Smooth muscle cell (in vitro differentiated cells): ENCODE data around the gene SLC19A1. TPM values are rescaled to one million over a fixed set of nuclear protein-coding genes. Genes with fewer than 3 reads are reported as not detected.
"Not testable (repeated sequence)": the region's sequence is repeated elsewhere in the genome, so short reads cannot be mapped to it uniquely, and the experiment has no call there.

Source experiments
- DNase-seq: peaks from one replicate; lab custom pipeline; 2025; ENCODE audit not compliant: unreplicated experiment; lab: John Stamatoyannopoulos, UW
- H2AFZ ChIP-seq: fragments of 200-600 bp; sonication (generic); 2 replicates; pipeline ENCODE4 v1.6.0; 2016; ENCODE audit warnings: antibody characterized with exemption, low read depth, mild to moderate bottlenecking
- H3F3A ChIP-seq: fragments of 200-600 bp; sonication (generic); 2 replicates; pipeline ENCODE4 v1.6.0; 2017; ENCODE audit warnings: antibody characterized with exemption, low read depth
- H3K27ac ChIP-seq: fragments of 200-600 bp; sonication (generic); 2 replicates; pipeline ENCODE4 v1.5.1; 2016; ENCODE audit warnings: low read depth, mild to moderate bottlenecking
- H3K27me3 ChIP-seq: fragments of 200-600 bp; sonication (generic); 2 replicates; pipeline ENCODE4 v1.6.1; 2016; ENCODE audit warnings: low read depth, mild to moderate bottlenecking
- H3K36me3 ChIP-seq: fragments of 200-600 bp; sonication (generic); 2 replicates; pipeline ENCODE4 v1.5.1; 2016; ENCODE audit warnings: low read depth
- H3K4me1 ChIP-seq: fragments of 200-600 bp; sonication (generic); 2 replicates; pipeline ENCODE4 v1.5.1; 2016; ENCODE audit warnings: low read depth
- H3K4me2 ChIP-seq: fragments of 200-600 bp; sonication (generic); 2 replicates; pipeline ENCODE4 v1.6.0; 2016; ENCODE audit warnings: mild to moderate bottlenecking
- H3K4me3 ChIP-seq: fragments of 200-600 bp; sonication (generic); 2 replicates; pipeline ENCODE4 v1.5.1; 2016; ENCODE audit warnings: mild to moderate bottlenecking
- H3K79me2 ChIP-seq: fragments of 200-600 bp; sonication (generic); 2 replicates; pipeline ENCODE4 v1.6.0; 2016; ENCODE audit warnings: low read depth, mild to moderate bottlenecking
- H3K9ac ChIP-seq: fragments of 200-600 bp; sonication (generic); 2 replicates; pipeline ENCODE4 v1.6.0; 2016; ENCODE audit warnings: low read depth
- H3K9me3 ChIP-seq: fragments of 200-600 bp; sonication (generic); replicated peaks from 2 replicates; pipeline ENCODE4 v1.5.1; 2016; ENCODE audit warnings: low read depth
- H4K20me1 ChIP-seq: fragments of 200-600 bp; sonication (generic); 2 replicates; pipeline ENCODE4 v1.6.0; 2016; ENCODE audit warnings: low read depth
- CTCF ChIP-seq: fragments of 200-600 bp; sonication (generic); IDR thresholded peaks from 2 replicates; pipeline ENCODE4 v1.5.1; 2017; ENCODE audit warnings: borderline replicate concordance, mild to moderate bottlenecking, antibody characterized with exemption; ENCODE audit not compliant: insufficient read depth, poor library complexity, severe bottlenecking
- whole genome bisulfite sequencing: methylation state at CpG from one replicate; pipeline ENCODE4 v1.1.7; 2016; ENCODE audit warnings: low lambda C conversion rate; 5-methylcytosine and 5-hydroxymethylcytosine counted together
- polyA plus RNA-seq: library from polyadenylated mRNA; unstranded; fragments of >200 nt; fragmentation: Nextera tagmentation; extraction: Ambion mirVana; gene quantifications from 2 replicates; pipeline ENCODE4 v1.2.1, GENCODE V29; 2016
- total RNA-seq: library from RNA; depleted of rRNA; stranded (reverse); fragments of >200 nt; gene quantifications from 2 replicates; pipeline ENCODE4 v1.2.3, GENCODE V29; 2014

SLC19A1 gene
- total and polyA plus RNA-seq, 2 experiments from 2014 or later, result 2.3 to 33.2 TPM

GRCh38 chr21:45571641-45572040 lies 29.4 kb upstream of the SLC19A1 start:
- Histone ChIP-seq H2AFZ (no peak overlapping the region), H3K27ac (no peak overlapping the region), H3K27me3 (no peaks in the 10 kb centered on the region), H3K4me3 (no peak overlapping the region), H4K20me1 (no peaks in the 10 kb centered on the region), H3K9me3 (no peaks in the 10 kb centered on the region), H3K9ac (no peak overlapping the region), H3K36me3 (no peaks in the 10 kb centered on the region), H3K4me1 (peaks cover 5% of the 10 kb centered on the region), H3K79me2 (no peaks in the 10 kb centered on the region), H3F3A (no peaks in the 10 kb centered on the region), H3K4me2 (no peak overlapping the region)
- no peak for DNase-seq
- no peak for TF ChIP-seq CTCF
- 90% methylated on average over 15 of the region's 15 CpGs for WGBS

- Histone ChIP-seq H3K79me2 (no peaks in the 10 kb centered on the region), H3K27me3 (peaks cover 5% of the 10 kb centered on the region), H3F3A (no peaks in the 10 kb centered on the region), H3K4me2 (peak overlapping the region; percentile 17), H3K9me3 (no peaks in the 10 kb centered on the region), H3K4me3 (no peak overlapping the region), H3K36me3 (no peaks in the 10 kb centered on the region), H3K4me1 (peaks cover 5% of the 10 kb centered on the region), H3K9ac (no peak overlapping the region), H4K20me1 (no peaks in the 10 kb centered on the region), H2AFZ (no peak overlapping the region), H3K27ac (peak overlapping the region; percentile 42)
- TF ChIP-seq CTCF, result no peak
- DNase-seq, result no peak
- WGBS, result 79% methylated on average over 20 of the region's 20 CpGs
These were observed 28.8 kb upstream of the SLC19A1 start for GRCh38 chr21:45570826-45571601.

- peaks cover 5% of the 10 kb centered on the region for H3K4me1 ChIP-seq
- no peak for TF ChIP-seq CTCF
- H3K27me3 ChIP-seq, result peaks cover 5% of the 10 kb centered on the region
- no peak overlapping the region for H2AFZ ChIP-seq
- no peak for DNase-seq
- no peak overlapping the region for H3K9ac ChIP-seq
- H3K79me2 ChIP-seq, result no peaks in the 10 kb centered on the region
- H3K4me2 ChIP-seq, result no peak overlapping the region
- H3K27ac ChIP-seq, result no peak overlapping the region
- no peaks in the 10 kb centered on the region for H3K9me3 ChIP-seq
- H4K20me1 ChIP-seq, result no peaks in the 10 kb centered on the region
- WGBS, result 95% methylated on average over 7 of the region's 7 CpGs
- no peaks in the 10 kb centered on the region for H3K36me3 ChIP-seq
- H3F3A ChIP-seq, result no peaks in the 10 kb centered on the region
- H3K4me3 ChIP-seq, result no peak overlapping the region
These were observed 27.8 kb upstream of the SLC19A1 start for GRCh38 chr21:45570071-45570470.

- Histone ChIP-seq H3K79me2 (no peaks in the 10 kb centered on the region), H3F3A (no peaks in the 10 kb centered on the region), H3K36me3 (no peaks in the 10 kb centered on the region), H3K9ac (no peak overlapping the region), H2AFZ (no peak overlapping the region), H3K9me3 (no peaks in the 10 kb centered on the region), H3K4me2 (no peak overlapping the region), H3K27me3 (peaks cover 5% of the 10 kb centered on the region), H4K20me1 (no peaks in the 10 kb centered on the region), H3K27ac (no peak overlapping the region), H3K4me1 (peaks cover 5% of the 10 kb centered on the region), H3K4me3 (no peak overlapping the region)
- WGBS, result 93% methylated on average over 3 of the region's 3 CpGs
- TF ChIP-seq CTCF, result no peak
- DNase-seq, result no peak
These were observed 26.1 kb upstream of the SLC19A1 start for GRCh38 chr21:45568383-45568782.

GRCh38 chr21:45564137-45564536 lies 21.9 kb upstream of the SLC19A1 start:
- not testable (repeated sequence) for H3K4me1 ChIP-seq, H4K20me1 ChIP-seq, H3K4me2 ChIP-seq, H3K27me3 ChIP-seq, DNase-seq, H2AFZ ChIP-seq, H3F3A ChIP-seq, H3K36me3 ChIP-seq, H3K4me3 ChIP-seq, H3K9ac ChIP-seq, H3K27ac ChIP-seq, H3K9me3 ChIP-seq, H3K79me2 ChIP-seq
- 93% methylated on average over 10 of the region's 11 CpGs for WGBS
